ENCODE measurements around the gene GFM2.
"Not testable (repeated sequence)": the region's sequence is repeated elsewhere in the genome, so short reads cannot be mapped to it uniquely, and the experiment has no call there.

GFM2 gene

GRCh38 chr5:74766849-74767578 is at the start of gene GFM2, which contains the start of gene NSA2:
GFM2 (minus strand) TSS chr5:74767117; CDS start chr5:74763742, 3,375 bp downstream.
NSA2 (plus strand) TSS chr5:74767249; CDS start chr5:74767361, 112 bp downstream.
- DNase-seq: peak; percentile 92

GRCh38 chr5:74810915-74811314 is 44.0 kb upstream of the GFM2 start:
- no peak for DNase-seq

GRCh38 chr5:74801941-74802340 is 35.0 kb upstream of the GFM2 start:
- no peak for DNase-seq

GRCh38 chr5:74801197-74801596 is 34.3 kb upstream of the GFM2 start:
- DNase-seq: no peak

GRCh38 chr5:74798977-74799911 is 32.3 kb upstream of the GFM2 start:
- no peak for DNase-seq

GRCh38 chr5:74791669-74792068 is 24.8 kb upstream of the GFM2 start:
- DNase-seq: not testable (repeated sequence)

GRCh38 chr5:74787424-74787823 is 20.5 kb upstream of the GFM2 start:
- no peak for DNase-seq

- no peak for DNase-seq
These were observed 19.9 kb upstream of the GFM2 start for GRCh38 chr5:74786851-74787250.

GRCh38 chr5:74778609-74779008 is 11.7 kb upstream of the GFM2 start:
- DNase-seq: no peak

GRCh38 chr5:74772359-74772758 is 5.4 kb upstream of the GFM2 start:
- no peak for DNase-seq

GRCh38 chr5:74767579-74767913 is 629 bp upstream of the GFM2 start:
- peak; percentile 31 for DNase-seq

GRCh38 chr5:74766418-74766848 is 484 bp downstream of the GFM2 start:
- DNase-seq: peak; percentile 39

- DNase-seq: no peak
These were observed 988 bp downstream of the GFM2 start for GRCh38 chr5:74765929-74766328.

GRCh38 chr5:74765201-74765600 is 1.7 kb downstream of the GFM2 start:
- DNase-seq: no peak

GRCh38 chr5:74763504-74763903 is 3.4 kb downstream of the GFM2 start:
- no peak for DNase-seq

- DNase-seq: no peak
These were observed 4.3 kb downstream of the GFM2 start for GRCh38 chr5:74762599-74762998.

GRCh38 chr5:74761241-74761640 is 5.7 kb downstream of the GFM2 start:
- DNase-seq: no peak

- DNase-seq: not testable (repeated sequence)
These were observed 18.2 kb downstream of the GFM2 start for GRCh38 chr5:74748742-74749141.

GRCh38 chr5:74738406-74738805 is 28.5 kb downstream of the GFM2 start:
- DNase-seq: no peak

- no peak for DNase-seq
These were observed 30.2 kb downstream of the GFM2 start for GRCh38 chr5:74736759-74737158.

GRCh38 chr5:74725331-74725730 is 41.6 kb downstream of the GFM2 start:
- DNase-seq: no peak

GRCh38 chr5:74722271-74722670 is 44.6 kb downstream of the GFM2 start:
- no peak for DNase-seq

- DNase-seq: no peak
These were observed 49.3 kb downstream of the GFM2 start for GRCh38 chr5:74717596-74717995.

- no peak for DNase-seq
These were observed 73.7 kb downstream of the GFM2 start for GRCh38 chr5:74693191-74693590.

Data from CD4-positive, alpha-beta T cell treated with Interleukin-4 for 4 hours (primary cell).